HEK293 (cell line): ENCODE results near the gene SLC29A1.

ENCODE experiments used
- HOXA7 ChIP-seq: sonication (generic); formaldehyde crosslinking; IDR thresholded peaks from 2 replicates; pipeline ENCODE4 v1.8.1; 2022; ENCODE audit warnings: missing genetic modification reagents, borderline replicate concordance
- HOXD13 ChIP-seq: sonication (generic); formaldehyde crosslinking; IDR thresholded peaks from 2 replicates; pipeline ENCODE4 v1.8.0; 2022; ENCODE audit warnings: missing genetic modification reagents, borderline replicate concordance
- RBAK ChIP-seq: fragments of 450-650 bp; formaldehyde crosslinking; IDR thresholded peaks from 2 replicates; pipeline ENCODE4 v1.5.1; 2016; ENCODE audit warnings: missing biosample characterization, missing genetic modification characterization
- SETDB1 ChIP-seq: IDR thresholded peaks from one replicate; pipeline ENCODE4 v1.6.1; 2017; ENCODE audit warnings: mild to moderate bottlenecking, low read length, moderate library complexity, mixed read lengths; ENCODE audit not compliant: insufficient read length
- SP2 ChIP-seq: fragments of 450-650 bp; formaldehyde crosslinking; IDR thresholded peaks from 2 replicates; pipeline ENCODE4 v1.5.1; 2016; ENCODE audit warnings: missing biosample characterization, missing genetic modification characterization
- SP7 ChIP-seq: fragments of 450-650 bp; formaldehyde crosslinking; IDR thresholded peaks from 2 replicates; pipeline ENCODE4 v1.5.1; 2016; ENCODE audit warnings: missing biosample characterization, missing genetic modification characterization
- YY1 ChIP-seq: fragments of 450-650 bp; formaldehyde crosslinking; IDR thresholded peaks from 2 replicates; pipeline ENCODE4 v1.5.1; 2018; ENCODE audit warnings: missing biosample characterization, missing genetic modification characterization
- ZBTB17 ChIP-seq: fragments of 450-650 bp; formaldehyde crosslinking; IDR thresholded peaks from 2 replicates; pipeline ENCODE4 v1.5.1; 2016; ENCODE audit warnings: missing biosample characterization, missing genetic modification characterization
- ZBTB21 ChIP-seq: fragments of 450-650 bp; formaldehyde crosslinking; IDR thresholded peaks from 2 replicates; pipeline ENCODE4 v1.5.1; 2017; ENCODE audit warnings: missing biosample characterization, missing genetic modification characterization
- ZNF140 ChIP-seq: fragments of 450-650 bp; formaldehyde crosslinking; IDR thresholded peaks from 2 replicates; pipeline ENCODE4 v1.5.1; 2016; ENCODE audit warnings: missing biosample characterization, missing genetic modification characterization
- ZNF146 ChIP-seq: fragments of 450-650 bp; formaldehyde crosslinking; IDR thresholded peaks from 2 replicates; pipeline ENCODE4 v1.5.1; 2016; ENCODE audit warnings: missing biosample characterization, missing genetic modification characterization
- ZNF174 ChIP-seq: fragments of 450-650 bp; formaldehyde crosslinking; IDR thresholded peaks from 2 replicates; pipeline ENCODE4 v1.5.0; 2017; ENCODE audit warnings: missing biosample characterization, mild to moderate bottlenecking, missing genetic modification characterization
- ZNF19 ChIP-seq: fragments of 450-650 bp; formaldehyde crosslinking; IDR thresholded peaks from 2 replicates; pipeline ENCODE4; 2016; ENCODE audit warnings: missing biosample characterization, missing genetic modification characterization, low read depth
- ZNF23 ChIP-seq: fragments of 450-650 bp; formaldehyde crosslinking; IDR thresholded peaks from 2 replicates; pipeline ENCODE4 v1.5.1; 2016; ENCODE audit warnings: missing biosample characterization, missing genetic modification characterization, borderline replicate concordance
- ZNF248 ChIP-seq: fragments of 450-650 bp; formaldehyde crosslinking; IDR thresholded peaks from 2 replicates; pipeline ENCODE4 v1.5.1; 2017; ENCODE audit warnings: missing biosample characterization, missing genetic modification characterization
- ZNF266 ChIP-seq: fragments of 450-650 bp; formaldehyde crosslinking; IDR thresholded peaks from 2 replicates; pipeline ENCODE4 v1.5.1; 2016; ENCODE audit warnings: missing biosample characterization, missing genetic modification characterization, low read depth
- ZNF350 ChIP-seq: fragments of 450-650 bp; formaldehyde crosslinking; IDR thresholded peaks from 2 replicates; pipeline ENCODE4 v1.5.0; 2017; ENCODE audit warnings: missing biosample characterization, mild to moderate bottlenecking, missing genetic modification characterization
- ZNF423 ChIP-seq: fragments of 450-650 bp; formaldehyde crosslinking; IDR thresholded peaks from 2 replicates; pipeline ENCODE4 v1.5.1; 2016; ENCODE audit warnings: missing biosample characterization, missing genetic modification characterization
- ZNF510 ChIP-seq: fragments of 450-650 bp; formaldehyde crosslinking; IDR thresholded peaks from 2 replicates; pipeline ENCODE4 v1.5.1; 2018; ENCODE audit warnings: mild to moderate bottlenecking, missing genetic modification characterization, missing biosample characterization; ENCODE audit not compliant: insufficient replicate concordance
- ZNF626 ChIP-seq: fragments of 450-650 bp; sonication (Bioruptor Pico); formaldehyde crosslinking; IDR thresholded peaks from 2 replicates; pipeline ENCODE4 v1.5.1; 2018; ENCODE audit warnings: missing biosample characterization, missing genetic modification characterization, inconsistent platforms
- ZNF664 ChIP-seq: fragments of 450-650 bp; formaldehyde crosslinking; IDR thresholded peaks from 2 replicates; pipeline ENCODE4 v1.5.1; 2016; ENCODE audit warnings: missing biosample characterization, missing genetic modification characterization
- ZNF670 ChIP-seq: fragments of 450-650 bp; formaldehyde crosslinking; IDR thresholded peaks from 2 replicates; pipeline ENCODE4 v1.5.1; 2016; ENCODE audit warnings: missing biosample characterization, missing genetic modification characterization, low read depth
- ZNF707 ChIP-seq: fragments of 450-650 bp; formaldehyde crosslinking; IDR thresholded peaks from 2 replicates; pipeline ENCODE4 v1.5.1; 2016; ENCODE audit warnings: missing biosample characterization, missing genetic modification characterization
- ZNF843 ChIP-seq: fragments of 450-650 bp; formaldehyde crosslinking; IDR thresholded peaks from 2 replicates; pipeline ENCODE4 v1.5.1; 2016; ENCODE audit warnings: missing biosample characterization, missing genetic modification characterization
- TF ChIP-seq, protein P1 (sequence below): fragments of 450-650 bp; formaldehyde crosslinking; optimal IDR thresholded peaks from 2 replicates; pipeline ENCODE3; 2016; ENCODE audit warnings: missing biosample characterization, mild to moderate bottlenecking, missing genetic modification characterization
- TF ChIP-seq, protein P2 (sequence below): fragments of 450-650 bp; formaldehyde crosslinking; IDR thresholded peaks from 2 replicates; pipeline ENCODE4 v1.5.1; 2016; ENCODE audit warnings: missing biosample characterization, missing genetic modification characterization, borderline replicate concordance
- TF ChIP-seq, protein P3 (sequence below): fragments of 450-650 bp; formaldehyde crosslinking; IDR thresholded peaks from 2 replicates; pipeline ENCODE4 v1.5.1; 2016; ENCODE audit warnings: missing biosample characterization, missing genetic modification characterization
- TF ChIP-seq, protein P4 (sequence below): fragments of 450-650 bp; formaldehyde crosslinking; IDR thresholded peaks from 2 replicates; pipeline ENCODE4 v1.5.1; 2017; ENCODE audit warnings: missing biosample characterization, missing genetic modification characterization
- TF ChIP-seq, protein P5 (sequence below): fragments of 450-650 bp; formaldehyde crosslinking; IDR thresholded peaks from 2 replicates; pipeline ENCODE4 v1.5.1; 2016; ENCODE audit warnings: missing biosample characterization, missing genetic modification characterization
- TF ChIP-seq, protein P6 (sequence below): fragments of 450-650 bp; formaldehyde crosslinking; IDR thresholded peaks from 2 replicates; pipeline ENCODE4 v1.5.1; 2016; ENCODE audit warnings: missing biosample characterization, missing genetic modification characterization

Gene SLC29A1

DNA sequence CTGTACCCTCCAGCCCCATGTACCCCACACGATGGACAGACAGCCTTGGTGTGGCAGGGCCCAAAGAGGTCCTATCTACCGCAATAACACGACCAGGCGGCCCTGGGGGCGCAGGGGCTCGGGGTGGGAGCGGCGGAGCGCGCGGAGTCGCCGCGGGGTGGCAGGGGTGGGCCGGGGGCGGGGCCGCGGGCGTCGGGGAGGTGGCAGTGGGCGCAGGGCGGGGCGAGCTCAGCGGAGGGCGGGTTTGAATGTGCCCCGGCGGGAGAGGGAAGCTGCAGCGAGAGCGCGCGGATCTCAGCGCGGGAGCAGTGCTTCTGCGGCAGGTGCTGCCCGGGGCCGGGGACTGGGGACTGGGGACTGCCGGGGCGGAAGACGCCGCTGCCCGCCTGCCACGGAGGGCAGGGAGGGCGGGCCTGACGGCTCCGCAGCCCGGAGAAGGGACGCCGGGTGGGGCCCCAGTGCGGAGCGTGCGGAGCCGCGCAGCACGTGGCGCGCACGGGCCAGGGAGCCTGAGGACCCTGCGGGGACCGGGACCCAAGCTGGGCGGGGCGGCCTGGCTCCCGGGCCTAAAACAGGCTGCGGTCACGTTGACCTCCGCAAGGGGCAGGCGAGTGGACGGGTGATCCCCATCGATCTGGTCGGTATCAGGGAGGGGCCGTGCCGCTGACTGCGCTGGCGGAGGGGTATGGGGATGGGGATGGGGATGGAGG, at the start of gene SLC29A1 (continued):
- TF ChIP-seq ZNF174, result no peak
- no peak for TF ChIP-seq ZNF19 (tag by site-specific recombination)
- 0 out of 2 replicates have a peak, but pooled peaks have one; percentile 3 for TF ChIP-seq SP7 (tag by site-specific recombination)
- TF ChIP-seq ZNF423 (tag by site-specific recombination), result no peak
- TF ChIP-seq ZNF670 (tag by site-specific recombination), result no peak
- TF ChIP-seq ZNF626 (tag by site-specific recombination), result no peak
- TF ChIP-seq ZNF248 (tag by site-specific recombination), result no peak
- TF ChIP-seq ZNF843 (tag by site-specific recombination), result no peak
- no peak for TF ChIP-seq ZNF266 (tag by site-specific recombination)
- TF ChIP-seq ZBTB21 (tag by site-specific recombination), result no peak; the same call in 1 of the 2 replicates
- TF ChIP-seq, protein P1, sequence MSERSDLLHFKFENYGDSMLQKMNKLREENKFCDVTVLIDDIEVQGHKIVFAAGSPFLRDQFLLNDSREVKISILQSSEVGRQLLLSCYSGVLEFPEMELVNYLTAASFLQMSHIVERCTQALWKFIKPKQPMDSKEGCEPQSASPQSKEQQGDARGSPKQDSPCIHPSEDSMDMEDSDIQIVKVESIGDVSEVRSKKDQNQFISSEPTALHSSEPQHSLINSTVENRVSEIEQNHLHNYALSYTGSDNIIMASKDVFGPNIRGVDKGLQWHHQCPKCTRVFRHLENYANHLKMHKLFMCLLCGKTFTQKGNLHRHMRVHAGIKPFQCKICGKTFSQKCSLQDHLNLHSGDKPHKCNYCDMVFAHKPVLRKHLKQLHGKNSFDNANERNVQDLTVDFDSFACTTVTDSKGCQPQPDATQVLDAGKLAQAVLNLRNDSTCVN (tag by site-specific recombination), result peak; percentile 82
- no peak for TF ChIP-seq SETDB1
- TF ChIP-seq, protein P2, sequence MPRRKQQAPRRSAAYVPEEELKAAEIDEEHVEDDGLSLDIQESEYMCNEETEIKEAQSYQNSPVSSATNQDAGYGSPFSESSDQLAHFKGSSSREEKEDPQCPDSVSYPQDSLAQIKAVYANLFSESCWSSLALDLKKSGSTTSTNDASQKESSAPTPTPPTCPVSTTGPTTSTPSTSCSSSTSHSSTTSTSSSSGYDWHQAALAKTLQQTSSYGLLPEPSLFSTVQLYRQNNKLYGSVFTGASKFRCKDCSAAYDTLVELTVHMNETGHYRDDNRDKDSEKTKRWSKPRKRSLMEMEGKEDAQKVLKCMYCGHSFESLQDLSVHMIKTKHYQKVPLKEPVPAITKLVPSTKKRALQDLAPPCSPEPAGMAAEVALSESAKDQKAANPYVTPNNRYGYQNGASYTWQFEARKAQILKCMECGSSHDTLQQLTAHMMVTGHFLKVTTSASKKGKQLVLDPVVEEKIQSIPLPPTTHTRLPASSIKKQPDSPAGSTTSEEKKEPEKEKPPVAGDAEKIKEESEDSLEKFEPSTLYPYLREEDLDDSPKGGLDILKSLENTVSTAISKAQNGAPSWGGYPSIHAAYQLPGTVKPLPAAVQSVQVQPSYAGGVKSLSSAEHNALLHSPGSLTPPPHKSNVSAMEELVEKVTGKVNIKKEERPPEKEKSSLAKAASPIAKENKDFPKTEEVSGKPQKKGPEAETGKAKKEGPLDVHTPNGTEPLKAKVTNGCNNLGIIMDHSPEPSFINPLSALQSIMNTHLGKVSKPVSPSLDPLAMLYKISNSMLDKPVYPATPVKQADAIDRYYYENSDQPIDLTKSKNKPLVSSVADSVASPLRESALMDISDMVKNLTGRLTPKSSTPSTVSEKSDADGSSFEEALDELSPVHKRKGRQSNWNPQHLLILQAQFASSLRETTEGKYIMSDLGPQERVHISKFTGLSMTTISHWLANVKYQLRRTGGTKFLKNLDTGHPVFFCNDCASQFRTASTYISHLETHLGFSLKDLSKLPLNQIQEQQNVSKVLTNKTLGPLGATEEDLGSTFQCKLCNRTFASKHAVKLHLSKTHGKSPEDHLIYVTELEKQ (tag by site-specific recombination), result no peak
- no peak for TF ChIP-seq ZNF510 (tag by site-specific recombination)
- TF ChIP-seq HOXA7 (CRISPR knock-in tag), result no peak; the same call in 1 of the 2 replicates
- TF ChIP-seq, protein P3, sequence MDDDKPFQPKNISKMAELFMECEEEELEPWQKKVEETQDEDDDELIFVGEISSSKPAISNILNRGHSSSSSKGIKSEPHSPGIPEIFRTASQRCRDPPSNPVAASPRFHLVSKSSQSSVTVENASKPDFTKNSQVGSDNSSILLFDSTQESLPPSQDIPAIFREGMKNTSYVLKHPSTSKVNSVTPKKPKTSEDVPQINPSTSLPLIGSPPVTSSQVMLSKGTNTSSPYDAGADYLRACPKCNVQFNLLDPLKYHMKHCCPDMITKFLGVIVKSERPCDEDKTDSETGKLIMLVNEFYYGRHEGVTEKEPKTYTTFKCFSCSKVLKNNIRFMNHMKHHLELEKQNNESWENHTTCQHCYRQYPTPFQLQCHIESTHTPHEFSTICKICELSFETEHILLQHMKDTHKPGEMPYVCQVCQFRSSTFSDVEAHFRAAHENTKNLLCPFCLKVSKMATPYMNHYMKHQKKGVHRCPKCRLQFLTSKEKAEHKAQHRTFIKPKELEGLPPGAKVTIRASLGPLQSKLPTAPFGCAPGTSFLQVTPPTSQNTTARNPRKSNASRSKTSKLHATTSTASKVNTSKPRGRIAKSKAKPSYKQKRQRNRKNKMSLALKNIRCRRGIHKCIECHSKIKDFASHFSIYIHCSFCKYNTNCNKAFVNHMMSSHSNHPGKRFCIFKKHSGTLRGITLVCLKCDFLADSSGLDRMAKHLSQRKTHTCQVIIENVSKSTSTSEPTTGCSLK (tag by site-specific recombination), result no peak
- TF ChIP-seq, protein P4, sequence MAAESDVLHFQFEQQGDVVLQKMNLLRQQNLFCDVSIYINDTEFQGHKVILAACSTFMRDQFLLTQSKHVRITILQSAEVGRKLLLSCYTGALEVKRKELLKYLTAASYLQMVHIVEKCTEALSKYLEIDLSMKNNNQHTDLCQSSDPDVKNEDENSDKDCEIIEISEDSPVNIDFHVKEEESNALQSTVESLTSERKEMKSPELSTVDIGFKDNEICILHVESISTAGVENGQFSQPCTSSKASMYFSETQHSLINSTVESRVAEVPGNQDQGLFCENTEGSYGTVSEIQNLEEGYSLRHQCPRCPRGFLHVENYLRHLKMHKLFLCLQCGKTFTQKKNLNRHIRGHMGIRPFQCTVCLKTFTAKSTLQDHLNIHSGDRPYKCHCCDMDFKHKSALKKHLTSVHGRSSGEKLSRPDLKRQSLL, result no peak
- TF ChIP-seq ZNF707 (tag by site-specific recombination), result no peak
- TF ChIP-seq, protein P5, sequence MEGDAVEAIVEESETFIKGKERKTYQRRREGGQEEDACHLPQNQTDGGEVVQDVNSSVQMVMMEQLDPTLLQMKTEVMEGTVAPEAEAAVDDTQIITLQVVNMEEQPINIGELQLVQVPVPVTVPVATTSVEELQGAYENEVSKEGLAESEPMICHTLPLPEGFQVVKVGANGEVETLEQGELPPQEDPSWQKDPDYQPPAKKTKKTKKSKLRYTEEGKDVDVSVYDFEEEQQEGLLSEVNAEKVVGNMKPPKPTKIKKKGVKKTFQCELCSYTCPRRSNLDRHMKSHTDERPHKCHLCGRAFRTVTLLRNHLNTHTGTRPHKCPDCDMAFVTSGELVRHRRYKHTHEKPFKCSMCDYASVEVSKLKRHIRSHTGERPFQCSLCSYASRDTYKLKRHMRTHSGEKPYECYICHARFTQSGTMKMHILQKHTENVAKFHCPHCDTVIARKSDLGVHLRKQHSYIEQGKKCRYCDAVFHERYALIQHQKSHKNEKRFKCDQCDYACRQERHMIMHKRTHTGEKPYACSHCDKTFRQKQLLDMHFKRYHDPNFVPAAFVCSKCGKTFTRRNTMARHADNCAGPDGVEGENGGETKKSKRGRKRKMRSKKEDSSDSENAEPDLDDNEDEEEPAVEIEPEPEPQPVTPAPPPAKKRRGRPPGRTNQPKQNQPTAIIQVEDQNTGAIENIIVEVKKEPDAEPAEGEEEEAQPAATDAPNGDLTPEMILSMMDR, result no peak
- TF ChIP-seq ZNF140, result no peak
- no peak for TF ChIP-seq ZNF350 (tag by site-specific recombination)
- TF ChIP-seq ZNF664 (tag by site-specific recombination), result no peak
- no peak for TF ChIP-seq ZNF23 (tag by site-specific recombination)
- TF ChIP-seq HOXD13 (CRISPR knock-in tag), result 0 out of 2 replicates have a peak, but pooled peaks have one; percentile 10
- TF ChIP-seq YY1 (tag by site-specific recombination), result no peak
- TF ChIP-seq, protein P6, sequence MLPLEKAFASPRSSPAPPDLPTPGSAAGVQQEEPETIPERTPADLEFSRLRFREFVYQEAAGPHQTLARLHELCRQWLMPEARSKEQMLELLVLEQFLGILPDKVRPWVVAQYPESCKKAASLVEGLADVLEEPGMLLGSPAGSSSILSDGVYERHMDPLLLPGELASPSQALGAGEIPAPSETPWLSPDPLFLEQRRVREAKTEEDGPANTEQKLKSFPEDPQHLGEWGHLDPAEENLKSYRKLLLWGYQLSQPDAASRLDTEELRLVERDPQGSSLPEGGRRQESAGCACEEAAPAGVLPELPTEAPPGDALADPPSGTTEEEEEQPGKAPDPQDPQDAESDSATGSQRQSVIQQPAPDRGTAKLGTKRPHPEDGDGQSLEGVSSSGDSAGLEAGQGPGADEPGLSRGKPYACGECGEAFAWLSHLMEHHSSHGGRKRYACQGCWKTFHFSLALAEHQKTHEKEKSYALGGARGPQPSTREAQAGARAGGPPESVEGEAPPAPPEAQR (tag by site-specific recombination), result no peak
- TF ChIP-seq SP2 (tag by site-specific recombination), result peak; percentile 65
- no peak for TF ChIP-seq ZBTB17 (tag by site-specific recombination)
- no peak for TF ChIP-seq RBAK
- TF ChIP-seq ZNF146 (tag by site-specific recombination), result no peak
